ENCODE measurements around the gene IGFLR1. TPM values are rescaled to one million over a fixed set of nuclear protein-coding genes. Genes with fewer than 3 reads are reported as not detected.

Gene IGFLR1
- total and polyA plus RNA-seq, 2 donors (not counting 3 experiments of a cell fraction or from before 2014, with no cell fraction given): 2.6 to 7.6 TPM

DNA sequence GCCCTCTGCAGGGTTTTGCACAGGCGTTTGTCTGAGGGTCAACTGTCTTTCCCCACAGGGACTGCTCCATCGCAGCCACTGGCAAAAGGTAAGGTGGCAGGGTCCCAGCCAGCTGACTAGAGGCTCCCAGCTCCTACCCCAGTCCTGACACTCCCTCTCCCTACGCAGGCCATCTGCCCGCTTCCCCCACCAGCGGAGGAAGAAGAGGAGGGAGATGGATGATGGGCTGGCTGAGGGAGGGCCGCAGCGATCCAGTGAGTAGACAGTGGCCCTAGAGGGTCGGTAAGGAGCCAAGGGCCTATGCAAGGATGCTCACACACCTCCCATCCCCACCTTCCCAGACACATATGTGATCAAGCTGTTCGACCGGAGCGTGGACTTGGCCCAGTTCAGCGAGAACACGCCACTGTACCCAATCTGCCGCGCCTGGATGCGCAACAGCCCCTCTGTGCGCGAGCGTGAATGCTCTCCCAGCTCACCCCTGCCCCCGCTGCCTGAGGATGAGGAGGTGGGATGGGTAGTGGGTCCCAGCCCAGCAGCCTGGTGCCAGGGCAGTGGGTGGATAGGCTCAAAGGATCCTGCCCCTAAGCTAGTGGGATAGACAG lies 10.6 kb upstream of the IGFLR1 start:
- Histone ChIP-seq H3K9me3 (replicated peaks; ENCODE audit: control insufficient read depth, insufficient read depth, low read length) (no peaks in the 10 kb centered on the region), H3K4me2 (ENCODE audit: insufficient read depth, low read length) (no peak overlapping the region), H3K4me3 (replicated peaks in 1 of 3; ENCODE audit: insufficient read depth in 1 of 3, low read depth in 1 of 3, low read length in 3 of 3) (no peak overlapping the region), H3K36me3 (ENCODE audit: control insufficient read depth in 2 of 2, extremely low read depth in 1 of 2, insufficient read depth in 2 of 2, low read length in 2 of 2) (peaks cover 0 to 13% of the 10 kb centered on the region in 2 experiments), H3K9me1 (replicated peaks; ENCODE audit: control insufficient read depth, extremely low read depth, insufficient read depth, low read length) (no peaks in the 10 kb centered on the region), H3K79me2 (ENCODE audit: control insufficient read depth, insufficient read depth, low read length) (peaks cover 12% of the 10 kb centered on the region), H3K27ac (ENCODE audit: insufficient read depth, low read depth, low read length) (no peak overlapping the region), H3K27me3 (ENCODE audit: control insufficient read depth in 2 of 2, insufficient read depth in 2 of 2, low read length in 2 of 2) (no peaks in the 10 kb centered on the region), H3K9ac (replicated peaks; ENCODE audit: extremely low read depth, insufficient read depth, low read length) (no peak overlapping the region), H2AFZ (ENCODE audit: low read depth, low read length) (no peak overlapping the region), H3K4me1 (ENCODE audit: control insufficient read depth, extremely low read depth, insufficient read depth, low read length) (peaks cover 20% of the 10 kb centered on the region), H4K20me1 (replicated peaks; ENCODE audit: control insufficient read depth, extremely low read depth, insufficient read depth, low read length) (no peaks in the 10 kb centered on the region)
- no TSS peak for BruUV-seq (replicated peaks)
- CTCF ChIA-PET: no interaction called here
- DNase-seq (ENCODE audit: low read depth, low spot score) (no peak), FAIRE-seq (no peak)
- intact Hi-C loops (cut with micrococcal nuclease): no loop called here
- dilution Hi-C loops (cut with MboI; ENCODE audit: extremely low pct_ligation_motif_present, low sequenced_read_pairs): no loop called here
- TF ChIP-seq GATA2 (IDR thresholded peaks at IDR 0.05; ENCODE audit: insufficient read depth, insufficient read length, low read depth, low read length) (no peak), JUN (IDR thresholded peaks at IDR 0.05; ENCODE audit: borderline replicate concordance, insufficient read depth, insufficient read length, low read depth) (no peak), POLR2AphosphoS5 (IDR thresholded peaks at IDR 0.05; ENCODE audit: insufficient read depth, low read depth, low read length) (no peak), MYC (IDR thresholded peaks at IDR 0.05; ENCODE audit: low read depth, low read length) (no peak), FOS (IDR thresholded peaks at IDR 0.05; ENCODE audit: borderline replicate concordance, insufficient read depth, low read length) (no peak)
- TF ChIP-seq, protein P1, sequence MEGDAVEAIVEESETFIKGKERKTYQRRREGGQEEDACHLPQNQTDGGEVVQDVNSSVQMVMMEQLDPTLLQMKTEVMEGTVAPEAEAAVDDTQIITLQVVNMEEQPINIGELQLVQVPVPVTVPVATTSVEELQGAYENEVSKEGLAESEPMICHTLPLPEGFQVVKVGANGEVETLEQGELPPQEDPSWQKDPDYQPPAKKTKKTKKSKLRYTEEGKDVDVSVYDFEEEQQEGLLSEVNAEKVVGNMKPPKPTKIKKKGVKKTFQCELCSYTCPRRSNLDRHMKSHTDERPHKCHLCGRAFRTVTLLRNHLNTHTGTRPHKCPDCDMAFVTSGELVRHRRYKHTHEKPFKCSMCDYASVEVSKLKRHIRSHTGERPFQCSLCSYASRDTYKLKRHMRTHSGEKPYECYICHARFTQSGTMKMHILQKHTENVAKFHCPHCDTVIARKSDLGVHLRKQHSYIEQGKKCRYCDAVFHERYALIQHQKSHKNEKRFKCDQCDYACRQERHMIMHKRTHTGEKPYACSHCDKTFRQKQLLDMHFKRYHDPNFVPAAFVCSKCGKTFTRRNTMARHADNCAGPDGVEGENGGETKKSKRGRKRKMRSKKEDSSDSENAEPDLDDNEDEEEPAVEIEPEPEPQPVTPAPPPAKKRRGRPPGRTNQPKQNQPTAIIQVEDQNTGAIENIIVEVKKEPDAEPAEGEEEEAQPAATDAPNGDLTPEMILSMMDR (IDR thresholded peaks at IDR 0.05; ENCODE audit: extremely low read depth in 1 of 2, insufficient read depth in 1 of 2, low read depth in 1 of 2, low read length in 2 of 2): no peak
- TF ChIP-seq, protein P2, sequence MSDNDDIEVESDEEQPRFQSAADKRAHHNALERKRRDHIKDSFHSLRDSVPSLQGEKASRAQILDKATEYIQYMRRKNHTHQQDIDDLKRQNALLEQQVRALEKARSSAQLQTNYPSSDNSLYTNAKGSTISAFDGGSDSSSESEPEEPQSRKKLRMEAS (IDR thresholded peaks at IDR 0.05; ENCODE audit: insufficient read depth, insufficient read length): no peak
- POLR2A ChIA-PET: no interaction called here
